Endothelial cell of umbilical vein (primary cell): ENCODE data around the gene GSTM3.

Experiments
- EZH2 ChIP-seq: IDR thresholded peaks from 2 replicates; pipeline ENCODE4 v1.6.1; 2012; ENCODE audit warnings: borderline replicate concordance, low read depth, mild to moderate bottlenecking, moderate library complexity, low read length, inconsistent platforms; ENCODE audit not compliant: severe bottlenecking
- FOS ChIP-seq: IDR thresholded peaks from 2 replicates; pipeline ENCODE4 v1.6.1; 2011; ENCODE audit warnings: mild to moderate bottlenecking, low read length, moderate library complexity, borderline replicate concordance; ENCODE audit not compliant: insufficient read depth
- GATA2 ChIP-seq: IDR thresholded peaks from 2 replicates; pipeline ENCODE4 v1.7.0; 2011; ENCODE audit warnings: low read depth, mild to moderate bottlenecking, moderate library complexity, mixed read lengths, low read length; ENCODE audit not compliant: insufficient read length, insufficient read depth
- JUN ChIP-seq: IDR thresholded peaks from 2 replicates; pipeline ENCODE4 v1.6.1; 2011; ENCODE audit warnings: borderline replicate concordance, low read depth; ENCODE audit not compliant: insufficient read length, insufficient read depth
- MYC ChIP-seq: IDR thresholded peaks from one replicate; pipeline ENCODE4 v1.6.1; 2011; ENCODE audit warnings: mild to moderate bottlenecking, low read depth, low read length
- POLR2A ChIP-seq: IDR thresholded peaks from 2 replicates; pipeline ENCODE4 v1.6.1; 2012; ENCODE audit warnings: low read depth, mild to moderate bottlenecking, control low read depth, low read length
- POLR2AphosphoS5 ChIP-seq: IDR thresholded peaks from 2 replicates; pipeline ENCODE4 v1.6.1; 2012; ENCODE audit warnings: low read depth, mild to moderate bottlenecking, control low read depth, low read length, moderate library complexity; ENCODE audit not compliant: insufficient read depth
- TF ChIP-seq, protein P1 (sequence below), 2 donors: IDR thresholded peaks; 1 replicate in 1 of 2; 2 replicates in 1 of 2; pipeline ENCODE4 v1.5.1; 2011; ENCODE audit warnings: low read length in 2 of 2, mild to moderate bottlenecking in 2 of 2, moderate library complexity in 2 of 2, control low read depth in 1 of 2, inconsistent platforms in 1 of 2, low read depth in 1 of 2; ENCODE audit not compliant: insufficient read depth in 1 of 2; ENCODE audit errors: extremely low read depth in 1 of 2
- TF ChIP-seq, protein P2 (sequence below): IDR thresholded peaks from 2 replicates; pipeline ENCODE4 v1.6.1; 2011; ENCODE audit not compliant: insufficient read depth, insufficient read length

DNA sequence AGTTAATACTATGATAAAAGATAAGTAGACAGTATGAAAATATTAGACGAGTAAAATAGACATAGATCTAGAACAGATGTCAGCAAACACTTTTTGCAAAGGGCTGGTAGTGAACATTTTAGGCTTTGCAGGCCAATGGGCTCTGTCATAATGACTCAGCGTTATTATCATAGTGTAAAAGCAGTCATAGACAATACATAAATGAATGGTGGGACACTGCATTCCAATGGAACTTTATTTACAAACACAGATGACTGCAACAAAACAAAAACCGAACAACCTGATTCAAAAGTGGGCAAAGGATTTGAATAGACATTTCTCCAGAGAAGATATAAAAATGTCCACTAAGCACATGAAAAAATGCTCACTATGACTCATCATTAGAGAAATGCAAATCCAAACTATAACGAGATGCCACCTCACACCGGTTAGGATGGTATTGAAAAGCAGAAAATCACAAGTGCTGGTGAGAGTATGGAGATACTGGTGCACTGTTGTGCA lies 21.5 kb downstream of the GSTM3 start:
- TF ChIP-seq, protein P1, sequence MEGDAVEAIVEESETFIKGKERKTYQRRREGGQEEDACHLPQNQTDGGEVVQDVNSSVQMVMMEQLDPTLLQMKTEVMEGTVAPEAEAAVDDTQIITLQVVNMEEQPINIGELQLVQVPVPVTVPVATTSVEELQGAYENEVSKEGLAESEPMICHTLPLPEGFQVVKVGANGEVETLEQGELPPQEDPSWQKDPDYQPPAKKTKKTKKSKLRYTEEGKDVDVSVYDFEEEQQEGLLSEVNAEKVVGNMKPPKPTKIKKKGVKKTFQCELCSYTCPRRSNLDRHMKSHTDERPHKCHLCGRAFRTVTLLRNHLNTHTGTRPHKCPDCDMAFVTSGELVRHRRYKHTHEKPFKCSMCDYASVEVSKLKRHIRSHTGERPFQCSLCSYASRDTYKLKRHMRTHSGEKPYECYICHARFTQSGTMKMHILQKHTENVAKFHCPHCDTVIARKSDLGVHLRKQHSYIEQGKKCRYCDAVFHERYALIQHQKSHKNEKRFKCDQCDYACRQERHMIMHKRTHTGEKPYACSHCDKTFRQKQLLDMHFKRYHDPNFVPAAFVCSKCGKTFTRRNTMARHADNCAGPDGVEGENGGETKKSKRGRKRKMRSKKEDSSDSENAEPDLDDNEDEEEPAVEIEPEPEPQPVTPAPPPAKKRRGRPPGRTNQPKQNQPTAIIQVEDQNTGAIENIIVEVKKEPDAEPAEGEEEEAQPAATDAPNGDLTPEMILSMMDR (IDR thresholded peaks at IDR 0.05; ENCODE audit: extremely low read depth in 1 of 2, insufficient read depth in 1 of 2, low read depth in 1 of 2, low read length in 2 of 2): no peak
- TF ChIP-seq POLR2A (no peak), GATA2 (no peak), MYC (no peak), EZH2 (no peak), POLR2AphosphoS5 (no peak), JUN (peak; percentile 49), FOS (peak; percentile 38)
- TF ChIP-seq, protein P2, sequence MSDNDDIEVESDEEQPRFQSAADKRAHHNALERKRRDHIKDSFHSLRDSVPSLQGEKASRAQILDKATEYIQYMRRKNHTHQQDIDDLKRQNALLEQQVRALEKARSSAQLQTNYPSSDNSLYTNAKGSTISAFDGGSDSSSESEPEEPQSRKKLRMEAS: no peak
